SHP77 treated with DMSO at 0.1 percent for 48 hours (cell line): ENCODE results near the gene GNPNAT1.
"Not testable (repeated sequence)": the region's sequence is repeated elsewhere in the genome, so short reads cannot be mapped to it uniquely, and the experiment has no call there.

Source experiments
- DNase-seq: peaks from one replicate; lab custom pipeline; 2025; lab: John Stamatoyannopoulos, UW

The GNPNAT1 gene

DNA sequence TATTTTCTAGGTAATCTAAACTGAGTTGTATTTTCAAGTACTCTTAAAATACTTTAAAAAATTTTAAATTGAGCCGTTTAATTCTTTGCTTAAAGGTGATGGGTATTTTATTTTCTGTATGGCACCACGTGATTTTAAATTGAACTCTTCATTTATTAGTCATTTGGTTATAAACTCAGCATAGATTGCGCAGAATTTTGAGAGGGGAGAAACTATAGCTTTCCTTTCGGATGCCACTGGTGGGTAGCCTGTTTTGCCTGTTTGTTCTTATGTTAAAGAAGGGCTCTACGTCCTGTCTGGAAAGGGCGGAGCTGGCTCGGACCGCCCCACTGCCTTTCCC, 61.9 kb downstream of the GNPNAT1 start:
- no peak for DNase-seq

DNA sequence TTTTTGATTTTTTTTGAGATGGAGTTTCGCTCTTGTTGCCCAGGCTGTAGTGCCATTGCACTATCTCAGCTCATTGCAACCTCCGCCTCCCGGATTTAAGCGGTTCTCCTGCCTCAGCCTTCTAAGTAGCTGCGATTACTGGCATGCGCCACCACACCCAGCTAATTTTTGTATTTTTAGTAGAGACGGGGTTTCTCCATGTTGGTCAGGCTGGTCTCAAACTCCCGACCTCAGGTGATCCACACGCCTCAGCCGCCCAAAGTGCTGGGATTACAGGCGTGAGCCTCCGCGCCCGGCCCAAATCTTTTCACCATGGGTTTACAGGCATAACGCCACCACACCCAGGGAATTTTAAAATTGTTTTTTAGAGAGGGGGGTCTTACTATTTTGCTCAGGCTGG, 62.4 kb downstream of the GNPNAT1 start:
- not testable (repeated sequence) for DNase-seq

DNA sequence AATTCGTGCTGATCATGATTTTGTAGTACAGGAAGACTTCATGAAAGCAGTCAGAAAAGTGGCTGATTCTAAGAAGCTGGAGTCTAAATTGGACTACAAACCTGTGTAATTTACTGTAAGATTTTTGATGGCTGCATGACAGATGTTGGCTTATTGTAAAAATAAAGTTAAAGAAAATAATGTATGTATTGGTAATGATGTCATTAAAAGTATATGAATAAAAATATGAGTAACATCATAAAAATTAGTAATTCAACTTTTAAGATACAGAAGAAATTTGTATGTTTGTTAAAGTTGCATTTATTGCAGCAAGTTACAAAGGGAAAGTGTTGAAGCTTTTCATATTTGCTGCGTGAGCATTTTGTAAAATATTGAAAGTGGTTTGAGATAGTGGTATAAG, 63.9 kb downstream of the GNPNAT1 start:
- not testable (repeated sequence) for DNase-seq
